H1 (cell line): Measurements from ENCODE around the gene DOK3.

Source experiments
- CEBPB ChIP-seq: IDR thresholded peaks from 2 replicates; pipeline ENCODE4 v1.6.1; 2012; ENCODE audit warnings: low read depth, low read length
- GABPA ChIP-seq: IDR thresholded peaks from 2 replicates; pipeline ENCODE4 v1.6.1; 2011; ENCODE audit warnings: mild to moderate bottlenecking, low read length, moderate library complexity, borderline replicate concordance; ENCODE audit not compliant: insufficient read depth
- RAD21 ChIP-seq, 2 experiments: IDR thresholded peaks in 1 of 2; conservative IDR thresholded peaks in 1 of 2; 2 replicates each; pipeline ENCODE4 v1.6.1; 2011; ENCODE audit warnings: low read depth in 2 of 2, low read length in 2 of 2, improper control_type of control experiment in 1 of 2, inconsistent platforms in 1 of 2, mild to moderate bottlenecking in 1 of 2, moderate library complexity in 1 of 2
- SIN3A ChIP-seq, 2 experiments: IDR thresholded peaks in 1 of 2; conservative IDR thresholded peaks in 1 of 2; 2 replicates each; pipeline ENCODE4 v1.6.1; 2011 to 2012; ENCODE audit warnings: low read length in 2 of 2, improper control_type of control experiment in 1 of 2, low read depth in 1 of 2, mild to moderate bottlenecking in 1 of 2
- SIRT6 ChIP-seq: IDR thresholded peaks from one replicate; pipeline ENCODE4 v1.7.1; 2012; ENCODE audit warnings: low read length, inconsistent platforms
- TAF1 ChIP-seq: IDR thresholded peaks from 2 replicates; pipeline ENCODE4 v1.6.1; 2011; ENCODE audit warnings: mild to moderate bottlenecking, low read depth, low read length
- TF ChIP-seq, protein P1 (sequence below), 3 experiments: IDR thresholded peaks; 1 replicate in 2 of 3; 2 replicates in 1 of 3; pipeline versions ENCODE4 v1.5.1 to v1.6.1; 2011; ENCODE audit warnings: low read length in 3 of 3, mild to moderate bottlenecking in 3 of 3, inconsistent platforms in 2 of 3, low read depth in 1 of 3, moderate library complexity in 1 of 3; ENCODE audit not compliant: insufficient read depth in 1 of 3; ENCODE audit errors: control extremely low read depth in 1 of 3

DNA sequence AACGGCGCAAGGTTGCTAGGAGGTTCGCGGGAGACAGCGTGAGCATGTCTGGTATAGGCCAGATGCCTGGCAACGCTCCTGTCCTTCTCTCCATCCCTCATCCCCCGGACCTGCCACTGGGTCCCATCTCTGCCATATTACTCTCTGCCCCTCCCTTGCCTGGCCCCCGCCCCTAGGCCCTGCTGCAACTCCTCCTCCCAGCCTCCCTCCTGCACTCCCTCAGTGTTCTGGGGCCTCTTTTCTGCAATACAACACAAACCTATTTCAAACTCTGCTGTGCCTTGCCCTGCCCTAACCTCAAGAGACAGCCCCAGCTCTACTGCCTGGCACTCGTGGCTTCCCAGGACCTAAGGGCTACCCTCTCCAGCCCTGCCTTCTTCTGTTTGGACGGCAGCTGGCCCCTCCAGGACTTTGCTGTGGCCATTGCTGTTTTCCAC, 27.2 kb downstream of the DOK3 start:
- TF ChIP-seq, protein P1, sequence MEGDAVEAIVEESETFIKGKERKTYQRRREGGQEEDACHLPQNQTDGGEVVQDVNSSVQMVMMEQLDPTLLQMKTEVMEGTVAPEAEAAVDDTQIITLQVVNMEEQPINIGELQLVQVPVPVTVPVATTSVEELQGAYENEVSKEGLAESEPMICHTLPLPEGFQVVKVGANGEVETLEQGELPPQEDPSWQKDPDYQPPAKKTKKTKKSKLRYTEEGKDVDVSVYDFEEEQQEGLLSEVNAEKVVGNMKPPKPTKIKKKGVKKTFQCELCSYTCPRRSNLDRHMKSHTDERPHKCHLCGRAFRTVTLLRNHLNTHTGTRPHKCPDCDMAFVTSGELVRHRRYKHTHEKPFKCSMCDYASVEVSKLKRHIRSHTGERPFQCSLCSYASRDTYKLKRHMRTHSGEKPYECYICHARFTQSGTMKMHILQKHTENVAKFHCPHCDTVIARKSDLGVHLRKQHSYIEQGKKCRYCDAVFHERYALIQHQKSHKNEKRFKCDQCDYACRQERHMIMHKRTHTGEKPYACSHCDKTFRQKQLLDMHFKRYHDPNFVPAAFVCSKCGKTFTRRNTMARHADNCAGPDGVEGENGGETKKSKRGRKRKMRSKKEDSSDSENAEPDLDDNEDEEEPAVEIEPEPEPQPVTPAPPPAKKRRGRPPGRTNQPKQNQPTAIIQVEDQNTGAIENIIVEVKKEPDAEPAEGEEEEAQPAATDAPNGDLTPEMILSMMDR (IDR thresholded peaks at IDR 0.05; ENCODE audit: control extremely low read depth in 1 of 3, insufficient read depth in 1 of 3, low read depth in 1 of 3, low read length in 3 of 3) = no peak
- TF ChIP-seq RAD21 (IDR thresholded peaks at IDR 0.05 in 1 of 2, conservative IDR thresholded peaks at IDR 0.05 in 1 of 2; ENCODE audit: low read depth in 2 of 2, low read length in 2 of 2) (no peak), CEBPB (no peak), TAF1 (no peak), GABPA (no peak), SIN3A (conservative IDR thresholded peaks at IDR 0.05 in 1 of 2, IDR thresholded peaks at IDR 0.05 in 1 of 2; ENCODE audit: low read depth in 1 of 2, low read length in 2 of 2) (no peak), SIRT6 (no peak)
